ENCODE results near the gene CDH23.

Gene CDH23

DNA sequence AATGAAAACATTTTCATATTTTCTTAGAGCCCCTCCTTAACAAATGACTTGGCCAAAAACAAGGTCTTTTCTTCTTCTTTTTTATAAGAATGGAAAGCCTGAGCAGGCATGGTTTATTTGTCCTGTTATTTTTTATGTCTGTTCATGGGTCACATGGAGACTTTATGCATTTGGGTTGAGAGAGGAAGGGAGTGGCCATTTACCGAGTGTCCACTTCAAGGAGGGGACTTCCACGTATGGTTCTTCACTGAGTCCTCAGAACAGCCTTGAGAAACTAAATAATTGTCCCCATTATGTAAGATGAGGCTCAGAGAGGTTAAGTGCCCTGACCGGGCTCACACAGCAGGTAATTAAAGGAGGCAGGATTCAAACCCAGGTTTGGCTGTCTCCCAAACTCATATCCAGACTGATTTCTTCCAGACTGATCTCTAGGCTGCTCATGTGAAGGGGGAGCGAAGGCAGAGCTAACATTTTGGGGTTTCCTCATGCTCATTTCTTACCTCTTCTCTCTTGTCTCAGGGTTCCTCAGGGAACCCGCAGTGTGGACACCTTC, 82.2 kb downstream of the CDH23 start:
- Histone ChIP-seq H3K36me3 (ENCODE audit: control insufficient read depth in 2 of 2, insufficient read depth in 2 of 2, low read length in 2 of 2) (no peaks in the 10 kb centered on the region), H3K27me3 (ENCODE audit: control insufficient read depth in 2 of 2, insufficient read depth in 2 of 2, low read length in 2 of 2) (peaks cover 0 to 3% of the 10 kb centered on the region in 2 donors), H3K4me3 (ENCODE audit: low read length in 2 of 2) (no peak overlapping the region), H3K4me1 (ENCODE audit: control insufficient read depth in 2 of 2, insufficient read depth in 2 of 2, low read length in 2 of 2) (peaks cover 3 to 4% of the 10 kb centered on the region in 2 donors), H3K9me3 (ENCODE audit: control insufficient read depth in 2 of 2, low read length in 2 of 2) (no peaks in the 10 kb centered on the region), H3K9ac (ENCODE audit: low read depth in 1 of 2, low read length in 2 of 2) (no peak overlapping the region), H3K27ac (ENCODE audit: low read depth in 2 of 2, low read length in 2 of 2) (no peak overlapping the region)

DNA sequence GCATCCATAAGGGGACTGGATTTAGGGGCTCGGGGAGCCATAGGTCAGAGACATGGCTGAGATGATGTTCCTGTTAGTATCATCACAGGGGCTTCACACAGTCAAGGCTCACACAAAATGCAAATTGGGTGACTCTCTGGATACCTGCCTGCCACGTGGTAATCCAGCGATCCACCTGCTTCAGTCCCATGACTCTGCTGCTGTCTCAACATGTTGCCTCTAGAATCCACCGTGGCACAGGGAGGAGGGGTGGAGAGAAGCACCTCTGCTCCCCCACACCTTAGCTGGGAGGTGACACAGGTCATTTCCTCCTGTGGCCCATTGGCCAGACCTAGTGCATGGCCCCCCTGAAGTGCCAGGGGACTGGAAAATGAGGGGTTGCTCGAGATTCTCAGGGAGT, 83.1 kb downstream of the CDH23 start:
- Histone ChIP-seq H3K4me1 (ENCODE audit: control insufficient read depth in 2 of 2, insufficient read depth in 2 of 2, low read length in 2 of 2) (peaks cover 3 to 4% of the 10 kb centered on the region in 2 donors), H3K4me3 (ENCODE audit: low read length in 2 of 2) (no peak overlapping the region), H3K9ac (ENCODE audit: low read depth in 1 of 2, low read length in 2 of 2) (no peak overlapping the region), H3K9me3 (ENCODE audit: control insufficient read depth in 2 of 2, low read length in 2 of 2) (no peaks in the 10 kb centered on the region), H3K36me3 (ENCODE audit: control insufficient read depth in 2 of 2, insufficient read depth in 2 of 2, low read length in 2 of 2) (no peaks in the 10 kb centered on the region), H3K27ac (ENCODE audit: low read depth in 2 of 2, low read length in 2 of 2) (no peak overlapping the region), H3K27me3 (ENCODE audit: control insufficient read depth in 2 of 2, insufficient read depth in 2 of 2, low read length in 2 of 2) (peaks cover 0 to 3% of the 10 kb centered on the region in 2 donors)

DNA sequence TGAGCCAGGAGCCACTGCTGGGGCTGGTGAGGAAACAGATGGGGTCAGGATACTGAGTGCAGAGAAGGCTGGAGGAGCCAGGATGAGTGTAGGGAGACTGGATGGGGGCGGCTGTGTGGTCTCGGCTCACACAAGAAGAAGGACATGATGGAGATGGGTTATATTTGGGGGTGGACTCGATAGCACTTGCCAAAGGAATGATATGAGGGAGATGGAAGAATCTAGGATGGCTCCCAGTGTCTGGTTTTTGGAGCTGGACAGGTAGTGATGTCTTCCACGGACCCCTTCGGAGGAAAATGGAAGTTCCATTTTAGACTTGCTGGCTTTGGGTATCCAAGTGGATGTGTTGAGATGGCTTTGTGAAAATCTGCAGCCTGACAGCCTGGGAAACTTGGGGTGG, 83.9 kb downstream of the CDH23 start:
- Histone ChIP-seq H3K4me1 (ENCODE audit: control insufficient read depth in 2 of 2, insufficient read depth in 2 of 2, low read length in 2 of 2) (peaks cover 0 to 3% of the 10 kb centered on the region in 2 donors), H3K27ac (ENCODE audit: low read depth in 2 of 2, low read length in 2 of 2) (no peak overlapping the region), H3K36me3 (ENCODE audit: control insufficient read depth in 2 of 2, insufficient read depth in 2 of 2, low read length in 2 of 2) (no peaks in the 10 kb centered on the region), H3K9me3 (ENCODE audit: control insufficient read depth in 2 of 2, low read length in 2 of 2) (no peaks in the 10 kb centered on the region), H3K9ac (ENCODE audit: low read depth in 1 of 2, low read length in 2 of 2) (no peak overlapping the region), H3K4me3 (ENCODE audit: low read length in 2 of 2) (no peak overlapping the region), H3K27me3 (ENCODE audit: control insufficient read depth in 2 of 2, insufficient read depth in 2 of 2, low read length in 2 of 2) (peaks cover 0 to 3% of the 10 kb centered on the region in 2 donors)

DNA sequence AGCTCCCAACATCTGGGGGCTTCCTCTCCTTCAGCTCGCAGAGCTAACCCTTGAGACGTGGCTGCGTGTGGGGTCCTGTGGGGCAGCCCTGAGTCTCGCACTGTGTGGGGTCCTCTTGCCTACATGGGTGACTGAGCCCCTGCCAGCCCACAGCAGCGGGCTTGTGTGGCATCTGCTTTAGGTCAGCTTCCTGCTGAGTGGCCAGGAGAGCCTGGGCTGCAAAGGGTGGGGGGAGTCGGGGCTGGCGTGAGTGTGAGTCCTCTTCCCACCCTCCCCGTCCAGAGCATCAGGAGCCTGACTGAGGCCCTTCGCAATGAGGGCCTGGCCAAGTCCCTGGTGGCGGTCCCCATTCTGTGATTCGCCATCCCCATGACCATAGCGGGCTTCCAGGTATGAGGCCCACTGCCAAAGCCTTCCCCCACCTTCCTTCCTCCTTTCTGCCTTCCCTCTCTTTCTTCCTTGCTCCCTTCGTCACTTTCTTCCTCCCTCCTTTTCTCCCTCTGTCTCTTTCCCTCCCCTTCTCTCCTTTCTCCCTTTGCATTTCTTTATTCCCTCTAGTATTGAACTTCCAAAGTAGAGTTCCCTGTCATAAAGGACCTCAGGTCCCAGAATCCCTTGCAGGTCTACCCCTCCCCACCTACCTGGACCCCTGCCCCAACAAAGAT, 85.2 kb downstream of the CDH23 start:
- Histone ChIP-seq H3K9ac (ENCODE audit: low read depth in 1 of 2, low read length in 2 of 2) (no peak overlapping the region), H3K4me1 (ENCODE audit: control insufficient read depth in 2 of 2, insufficient read depth in 2 of 2, low read length in 2 of 2) (no peaks in the 10 kb centered on the region), H3K27ac (ENCODE audit: low read depth in 2 of 2, low read length in 2 of 2) (no peak overlapping the region), H3K9me3 (ENCODE audit: control insufficient read depth in 2 of 2, low read length in 2 of 2) (no peaks in the 10 kb centered on the region), H3K27me3 (ENCODE audit: control insufficient read depth in 2 of 2, insufficient read depth in 2 of 2, low read length in 2 of 2) (no peaks in the 10 kb centered on the region), H3K36me3 (ENCODE audit: control insufficient read depth in 2 of 2, insufficient read depth in 2 of 2, low read length in 2 of 2) (no peaks in the 10 kb centered on the region), H3K4me3 (ENCODE audit: low read length in 2 of 2) (no peak overlapping the region)

DNA sequence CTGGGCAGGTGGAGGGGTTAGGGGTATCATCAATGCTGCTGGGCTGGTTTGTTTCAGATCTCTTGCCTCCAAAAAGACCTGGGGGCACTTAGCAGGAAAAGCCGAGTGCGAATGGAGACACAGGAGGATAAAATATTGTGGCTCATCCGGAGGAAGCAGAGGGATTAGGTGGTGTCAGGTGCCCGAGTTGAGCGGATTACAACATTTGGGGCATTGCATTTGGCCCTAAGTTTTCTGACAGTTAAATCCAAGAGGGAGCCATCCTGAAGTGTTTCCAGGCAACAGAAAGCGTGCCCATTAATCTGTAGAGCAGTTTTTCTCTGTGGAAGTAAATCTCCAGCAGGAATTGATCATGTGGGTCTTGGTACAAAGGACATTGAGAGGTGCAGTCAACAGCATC, 85.9 kb downstream of the CDH23 start:
- no peak overlapping the region for H3K4me3 ChIP-seq (ENCODE audit: low read length in 2 of 2)
- H3K36me3 ChIP-seq (ENCODE audit: control insufficient read depth in 2 of 2, insufficient read depth in 2 of 2, low read length in 2 of 2), result no peaks in the 10 kb centered on the region
- no peaks in the 10 kb centered on the region for H3K9me3 ChIP-seq (ENCODE audit: control insufficient read depth in 2 of 2, low read length in 2 of 2)
- H3K27me3 ChIP-seq (ENCODE audit: control insufficient read depth in 2 of 2, insufficient read depth in 2 of 2, low read length in 2 of 2), result no peaks in the 10 kb centered on the region
- H3K4me1 ChIP-seq (ENCODE audit: control insufficient read depth in 2 of 2, insufficient read depth in 2 of 2, low read length in 2 of 2), result no peaks in the 10 kb centered on the region
- no peak overlapping the region for H3K9ac ChIP-seq (ENCODE audit: low read depth in 1 of 2, low read length in 2 of 2)
- H3K27ac ChIP-seq (ENCODE audit: low read depth in 2 of 2, low read length in 2 of 2), result no peak overlapping the region

DNA sequence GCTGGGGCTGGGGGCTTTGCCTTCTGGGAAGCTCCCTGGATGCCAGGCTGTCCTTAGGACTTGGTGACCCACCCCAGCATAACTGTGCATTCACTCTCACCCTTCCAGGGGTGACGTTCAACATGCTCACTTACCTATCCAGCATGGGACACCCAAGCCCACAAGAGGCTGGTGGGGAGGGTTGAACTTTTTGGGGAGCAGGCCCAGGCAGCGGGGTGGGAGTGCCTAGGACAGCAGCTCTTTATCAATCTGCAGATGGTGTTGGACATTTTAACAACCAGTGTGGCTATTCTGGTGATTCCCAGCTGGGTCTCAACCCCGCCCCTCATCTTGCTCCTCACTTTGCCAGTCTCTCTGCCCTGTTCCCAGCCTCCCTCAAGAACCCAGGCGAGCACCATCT, 86.4 kb downstream of the CDH23 start:
- no peaks in the 10 kb centered on the region for H3K36me3 ChIP-seq (ENCODE audit: control insufficient read depth in 2 of 2, insufficient read depth in 2 of 2, low read length in 2 of 2)
- no peaks in the 10 kb centered on the region for H3K4me1 ChIP-seq (ENCODE audit: control insufficient read depth in 2 of 2, insufficient read depth in 2 of 2, low read length in 2 of 2)
- H3K27me3 ChIP-seq (ENCODE audit: control insufficient read depth in 2 of 2, insufficient read depth in 2 of 2, low read length in 2 of 2), result no peaks in the 10 kb centered on the region
- no peak overlapping the region for H3K27ac ChIP-seq (ENCODE audit: low read depth in 2 of 2, low read length in 2 of 2)
- H3K9ac ChIP-seq (ENCODE audit: low read depth in 1 of 2, low read length in 2 of 2), result no peak overlapping the region
- no peaks in the 10 kb centered on the region for H3K9me3 ChIP-seq (ENCODE audit: control insufficient read depth in 2 of 2, low read length in 2 of 2)
- no peak overlapping the region for H3K4me3 ChIP-seq (ENCODE audit: low read length in 2 of 2)

DNA sequence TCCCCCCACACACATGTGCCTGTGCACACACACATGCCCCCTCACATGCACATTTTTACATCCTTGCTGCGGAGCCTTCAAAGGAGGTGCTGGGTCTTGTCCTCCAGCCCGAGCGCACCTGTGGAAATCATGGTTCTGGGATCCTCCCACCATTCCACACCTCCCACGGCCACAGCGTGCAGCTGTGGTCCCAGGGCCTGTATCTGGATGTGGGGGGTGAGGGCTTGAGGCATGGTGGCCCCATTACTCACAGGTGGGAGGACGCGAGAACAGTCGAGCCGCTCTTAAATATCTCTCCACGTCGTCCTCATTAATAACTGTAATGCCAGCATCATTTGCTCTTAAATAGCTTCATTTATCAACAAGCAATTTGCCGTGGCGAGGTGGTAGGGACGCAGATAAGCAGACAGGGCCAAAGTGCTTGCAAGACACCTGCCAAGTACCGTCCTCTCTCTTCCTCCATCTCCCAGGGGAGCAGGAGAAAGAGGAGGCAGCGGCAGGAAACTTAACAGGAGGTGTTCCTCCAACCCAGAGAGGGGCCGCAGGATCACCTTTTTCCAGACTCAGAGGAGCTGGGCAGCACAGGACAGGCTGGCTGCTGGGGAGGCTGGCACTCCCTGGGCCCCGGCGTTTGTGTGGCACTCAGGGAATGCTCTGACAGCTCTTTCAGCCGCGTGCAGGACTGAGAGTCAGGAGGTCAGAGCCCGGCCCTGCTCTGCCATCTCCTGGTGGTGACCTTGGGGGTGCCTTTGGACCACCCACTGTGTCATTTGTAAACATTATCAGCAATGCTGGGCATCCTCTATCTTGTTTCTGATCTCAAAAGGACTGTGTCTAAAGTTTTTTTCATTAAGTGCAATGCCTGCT, 87.4 kb downstream of the CDH23 start:
- Histone ChIP-seq H3K4me3 (ENCODE audit: low read length in 2 of 2) (no peak overlapping the region), H3K9me3 (ENCODE audit: control insufficient read depth in 2 of 2, low read length in 2 of 2) (no peaks in the 10 kb centered on the region), H3K27me3 (ENCODE audit: control insufficient read depth in 2 of 2, insufficient read depth in 2 of 2, low read length in 2 of 2) (no peaks in the 10 kb centered on the region), H3K27ac (ENCODE audit: low read depth in 2 of 2, low read length in 2 of 2) (no peak overlapping the region), H3K36me3 (ENCODE audit: control insufficient read depth in 2 of 2, insufficient read depth in 2 of 2, low read length in 2 of 2) (no peaks in the 10 kb centered on the region), H3K4me1 (ENCODE audit: control insufficient read depth in 2 of 2, insufficient read depth in 2 of 2, low read length in 2 of 2) (no peaks in the 10 kb centered on the region), H3K9ac (ENCODE audit: low read depth in 1 of 2, low read length in 2 of 2) (no peak overlapping the region)

DNA sequence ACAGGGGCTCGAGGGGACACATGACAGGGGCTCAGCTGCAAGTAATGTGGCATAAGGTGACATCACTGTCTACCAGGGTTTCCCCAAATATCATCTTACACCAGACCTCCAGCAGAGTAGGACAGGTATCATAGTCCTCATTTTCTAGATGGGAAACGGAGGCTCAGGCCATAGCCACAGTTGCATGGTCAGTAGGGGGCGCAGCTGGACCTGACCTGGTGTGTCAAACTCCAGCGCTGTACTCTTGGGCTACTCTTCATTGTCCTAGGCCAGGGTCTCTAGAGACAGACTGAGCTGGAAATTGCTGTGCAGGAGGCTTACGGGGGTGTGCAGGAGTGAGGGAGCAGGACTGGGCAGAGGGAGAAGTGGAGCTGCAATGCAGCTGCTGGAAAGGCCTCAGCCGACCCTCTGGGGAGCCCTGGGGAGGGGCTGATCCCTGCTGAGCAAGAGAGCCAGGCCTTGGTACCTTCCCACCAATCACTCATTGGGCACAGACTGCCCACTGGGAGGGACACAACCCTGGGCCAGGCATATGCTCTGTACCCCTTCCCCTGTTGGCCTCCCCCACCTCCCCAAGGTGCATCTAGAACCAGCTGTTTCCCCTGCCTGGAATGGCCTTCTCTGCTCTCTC, 89.9 kb downstream of the CDH23 start:
- Histone ChIP-seq H3K4me3 (ENCODE audit: low read length in 2 of 2) (no peak overlapping the region), H3K36me3 (ENCODE audit: control insufficient read depth in 2 of 2, insufficient read depth in 2 of 2, low read length in 2 of 2) (no peaks in the 10 kb centered on the region), H3K4me1 (ENCODE audit: control insufficient read depth in 2 of 2, insufficient read depth in 2 of 2, low read length in 2 of 2) (no peaks in the 10 kb centered on the region), H3K9ac (ENCODE audit: low read depth in 1 of 2, low read length in 2 of 2) (no peak overlapping the region), H3K27me3 (ENCODE audit: control insufficient read depth in 2 of 2, insufficient read depth in 2 of 2, low read length in 2 of 2) (no peaks in the 10 kb centered on the region), H3K9me3 (ENCODE audit: control insufficient read depth in 2 of 2, low read length in 2 of 2) (no peaks in the 10 kb centered on the region), H3K27ac (ENCODE audit: low read depth in 2 of 2, low read length in 2 of 2) (no peak overlapping the region)

DNA sequence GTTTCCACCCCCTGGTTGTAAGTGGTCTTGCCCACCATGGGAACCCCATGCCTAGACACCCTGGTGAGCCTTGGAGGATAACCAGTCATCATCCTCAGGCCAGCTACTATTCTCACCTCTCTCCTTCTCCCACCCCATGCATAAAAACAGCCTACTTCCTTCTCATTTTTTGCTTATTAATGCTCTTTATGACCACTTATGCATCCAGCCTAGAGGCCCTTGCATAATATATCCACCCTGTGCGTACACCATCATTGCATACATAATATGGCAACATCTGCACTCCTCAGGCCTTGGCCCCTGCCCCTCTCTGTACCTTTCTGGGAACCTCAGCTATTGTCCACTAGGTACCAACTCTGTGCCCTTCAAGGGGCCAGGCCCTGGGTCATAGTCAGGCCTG, 91.0 kb downstream of the CDH23 start:
- H3K4me3 ChIP-seq (ENCODE audit: low read length in 2 of 2), result no peak overlapping the region
- H3K9me3 ChIP-seq (ENCODE audit: control insufficient read depth in 2 of 2, low read length in 2 of 2), result no peaks in the 10 kb centered on the region
- H3K36me3 ChIP-seq (ENCODE audit: control insufficient read depth in 2 of 2, insufficient read depth in 2 of 2, low read length in 2 of 2), result no peaks in the 10 kb centered on the region
- no peaks in the 10 kb centered on the region for H3K27me3 ChIP-seq (ENCODE audit: control insufficient read depth in 2 of 2, insufficient read depth in 2 of 2, low read length in 2 of 2)
- no peak overlapping the region for H3K9ac ChIP-seq (ENCODE audit: low read depth in 1 of 2, low read length in 2 of 2)
- H3K27ac ChIP-seq (ENCODE audit: low read depth in 2 of 2, low read length in 2 of 2), result no peak overlapping the region
- no peaks in the 10 kb centered on the region for H3K4me1 ChIP-seq (ENCODE audit: control insufficient read depth in 2 of 2, insufficient read depth in 2 of 2, low read length in 2 of 2)

DNA sequence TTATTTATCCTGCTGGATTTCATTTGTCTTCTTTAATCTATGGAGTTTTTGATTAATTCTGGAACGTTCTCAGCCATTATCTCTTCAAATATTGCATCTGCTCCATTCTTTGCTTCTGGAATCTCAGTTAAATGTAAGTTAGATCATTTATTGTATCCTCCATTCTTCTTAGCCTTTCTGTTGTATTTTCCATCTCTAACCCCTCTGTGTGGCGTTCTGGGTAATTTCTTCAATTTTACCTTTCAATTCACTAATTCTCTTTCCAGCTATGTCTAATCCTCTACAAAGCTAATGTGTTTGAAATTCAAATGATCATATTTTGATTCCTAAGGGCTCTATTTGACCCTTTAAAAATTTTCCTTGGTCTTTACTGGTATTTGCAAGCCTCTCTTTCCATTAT, 92.4 kb downstream of the CDH23 start:
- Histone ChIP-seq H3K27me3 (ENCODE audit: control insufficient read depth in 2 of 2, insufficient read depth in 2 of 2, low read length in 2 of 2) (no peaks in the 10 kb centered on the region), H3K4me3 (ENCODE audit: low read length in 2 of 2) (no peak overlapping the region), H3K9me3 (ENCODE audit: control insufficient read depth in 2 of 2, low read length in 2 of 2) (no peaks in the 10 kb centered on the region), H3K36me3 (ENCODE audit: control insufficient read depth in 2 of 2, insufficient read depth in 2 of 2, low read length in 2 of 2) (no peaks in the 10 kb centered on the region), H3K9ac (ENCODE audit: low read depth in 1 of 2, low read length in 2 of 2) (no peak overlapping the region), H3K4me1 (ENCODE audit: control insufficient read depth in 2 of 2, insufficient read depth in 2 of 2, low read length in 2 of 2) (no peaks in the 10 kb centered on the region), H3K27ac (ENCODE audit: low read depth in 2 of 2, low read length in 2 of 2) (no peak overlapping the region)
